VCaP (cell line): Measurements from ENCODE around the gene ENPP6.

Experiments
- H3K27ac ChIP-seq: fragments of 450-650 bp; 2 replicates; pipeline ENCODE4 v1.5.1; 2017
- CTCF ChIP-seq: fragments of 450-650 bp; conservative IDR thresholded peaks from 2 replicates; pipeline ENCODE4 v1.5.1; 2017; ENCODE audit warnings: mild to moderate bottlenecking, moderate library complexity

ENPP6 gene

GRCh38 chr4:184110452-184111224, 107.0 kb downstream of the ENPP6 start:
- no peak for TF ChIP-seq CTCF
- no peak overlapping the region for H3K27ac ChIP-seq

- TF ChIP-seq CTCF = no peak
- H3K27ac ChIP-seq = no peak overlapping the region
Observed at GRCh38 chr4:184108006-184108501, 109.6 kb downstream of the ENPP6 start.

GRCh38 chr4:184104419-184105101, 113.1 kb downstream of the ENPP6 start:
- peak overlapping the region; percentile 73 for H3K27ac ChIP-seq
- TF ChIP-seq CTCF = no peak

- no peak for TF ChIP-seq CTCF
- H3K27ac ChIP-seq = peak overlapping the region; percentile 73
Observed at GRCh38 chr4:184103527-184104264, 114.0 kb downstream of the ENPP6 start.

GRCh38 chr4:184102927-184103326, 114.7 kb downstream of the ENPP6 start:
- H3K27ac ChIP-seq = peak overlapping the region; percentile 73; the same call in 1 of the 2 replicates
- no peak for TF ChIP-seq CTCF

GRCh38 chr4:184102488-184102887, 115.2 kb downstream of the ENPP6 start:
- H3K27ac ChIP-seq = no peak overlapping the region

More at GRCh38 chr4:184102488-184102887, 115.2 kb downstream of the ENPP6 start:
- no peak for TF ChIP-seq CTCF
